HL-60 (cell line): ENCODE results near the gene CFAP20DC.

ENCODE experiments used
- GABPA ChIP-seq: IDR thresholded peaks from 2 replicates; pipeline ENCODE4 v1.6.1; 2012; ENCODE audit warnings: low read depth
- TF ChIP-seq, protein P1 (sequence below): IDR thresholded peaks from 2 replicates; pipeline ENCODE4 v1.6.1; 2012; ENCODE audit warnings: low read depth; ENCODE audit not compliant: insufficient replicate concordance
- TF ChIP-seq, protein P2 (sequence below): IDR thresholded peaks from one replicate; pipeline ENCODE4 v1.5.1; 2011; ENCODE audit warnings: low read length, control low read depth, inconsistent platforms; ENCODE audit not compliant: insufficient read depth

DNA sequence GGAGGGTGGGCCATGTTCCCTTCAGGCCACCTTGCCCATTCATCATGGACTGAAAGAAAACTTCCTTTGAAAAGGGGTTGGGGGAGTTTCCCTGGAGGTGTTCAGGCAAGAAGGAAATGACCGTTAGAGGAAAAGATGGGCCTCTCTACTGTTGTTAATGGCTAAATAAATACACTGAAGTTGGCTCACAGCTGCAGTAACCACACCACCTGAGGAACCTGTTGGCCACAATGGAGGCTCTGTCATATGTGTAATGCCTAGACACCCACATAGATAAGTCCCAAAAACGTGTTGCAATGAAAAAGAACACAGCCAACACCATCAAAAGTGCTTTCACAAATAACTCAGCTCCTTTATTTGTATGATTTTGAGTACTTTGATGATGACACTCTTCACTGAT lies 345.1 kb downstream of the CFAP20DC start:
- TF ChIP-seq, protein P1, sequence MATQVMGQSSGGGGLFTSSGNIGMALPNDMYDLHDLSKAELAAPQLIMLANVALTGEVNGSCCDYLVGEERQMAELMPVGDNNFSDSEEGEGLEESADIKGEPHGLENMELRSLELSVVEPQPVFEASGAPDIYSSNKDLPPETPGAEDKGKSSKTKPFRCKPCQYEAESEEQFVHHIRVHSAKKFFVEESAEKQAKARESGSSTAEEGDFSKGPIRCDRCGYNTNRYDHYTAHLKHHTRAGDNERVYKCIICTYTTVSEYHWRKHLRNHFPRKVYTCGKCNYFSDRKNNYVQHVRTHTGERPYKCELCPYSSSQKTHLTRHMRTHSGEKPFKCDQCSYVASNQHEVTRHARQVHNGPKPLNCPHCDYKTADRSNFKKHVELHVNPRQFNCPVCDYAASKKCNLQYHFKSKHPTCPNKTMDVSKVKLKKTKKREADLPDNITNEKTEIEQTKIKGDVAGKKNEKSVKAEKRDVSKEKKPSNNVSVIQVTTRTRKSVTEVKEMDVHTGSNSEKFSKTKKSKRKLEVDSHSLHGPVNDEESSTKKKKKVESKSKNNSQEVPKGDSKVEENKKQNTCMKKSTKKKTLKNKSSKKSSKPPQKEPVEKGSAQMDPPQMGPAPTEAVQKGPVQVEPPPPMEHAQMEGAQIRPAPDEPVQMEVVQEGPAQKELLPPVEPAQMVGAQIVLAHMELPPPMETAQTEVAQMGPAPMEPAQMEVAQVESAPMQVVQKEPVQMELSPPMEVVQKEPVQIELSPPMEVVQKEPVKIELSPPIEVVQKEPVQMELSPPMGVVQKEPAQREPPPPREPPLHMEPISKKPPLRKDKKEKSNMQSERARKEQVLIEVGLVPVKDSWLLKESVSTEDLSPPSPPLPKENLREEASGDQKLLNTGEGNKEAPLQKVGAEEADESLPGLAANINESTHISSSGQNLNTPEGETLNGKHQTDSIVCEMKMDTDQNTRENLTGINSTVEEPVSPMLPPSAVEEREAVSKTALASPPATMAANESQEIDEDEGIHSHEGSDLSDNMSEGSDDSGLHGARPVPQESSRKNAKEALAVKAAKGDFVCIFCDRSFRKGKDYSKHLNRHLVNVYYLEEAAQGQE: no peak
- TF ChIP-seq, protein P2, sequence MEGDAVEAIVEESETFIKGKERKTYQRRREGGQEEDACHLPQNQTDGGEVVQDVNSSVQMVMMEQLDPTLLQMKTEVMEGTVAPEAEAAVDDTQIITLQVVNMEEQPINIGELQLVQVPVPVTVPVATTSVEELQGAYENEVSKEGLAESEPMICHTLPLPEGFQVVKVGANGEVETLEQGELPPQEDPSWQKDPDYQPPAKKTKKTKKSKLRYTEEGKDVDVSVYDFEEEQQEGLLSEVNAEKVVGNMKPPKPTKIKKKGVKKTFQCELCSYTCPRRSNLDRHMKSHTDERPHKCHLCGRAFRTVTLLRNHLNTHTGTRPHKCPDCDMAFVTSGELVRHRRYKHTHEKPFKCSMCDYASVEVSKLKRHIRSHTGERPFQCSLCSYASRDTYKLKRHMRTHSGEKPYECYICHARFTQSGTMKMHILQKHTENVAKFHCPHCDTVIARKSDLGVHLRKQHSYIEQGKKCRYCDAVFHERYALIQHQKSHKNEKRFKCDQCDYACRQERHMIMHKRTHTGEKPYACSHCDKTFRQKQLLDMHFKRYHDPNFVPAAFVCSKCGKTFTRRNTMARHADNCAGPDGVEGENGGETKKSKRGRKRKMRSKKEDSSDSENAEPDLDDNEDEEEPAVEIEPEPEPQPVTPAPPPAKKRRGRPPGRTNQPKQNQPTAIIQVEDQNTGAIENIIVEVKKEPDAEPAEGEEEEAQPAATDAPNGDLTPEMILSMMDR: no peak
- TF ChIP-seq GABPA: no peak
